HepG2 (cell line): Measurements from ENCODE around the gene SAMD4B. TPM values are rescaled to one million over a fixed set of nuclear protein-coding genes. Genes with fewer than 3 reads are reported as not detected.

Experiments
- CEBPB ChIP-seq: IDR thresholded peaks from 2 replicates; pipeline ENCODE4 v1.6.1; 2011; ENCODE audit warnings: low read depth, low read length, improper control_type of control experiment, borderline replicate concordance
- E2F1 ChIP-seq: sonication (generic); formaldehyde crosslinking; IDR thresholded peaks from 2 replicates; pipeline ENCODE4 v1.5.0; 2020; ENCODE audit warnings: missing genetic modification reagents
- GABPB1 ChIP-seq: IDR thresholded peaks from 2 replicates; pipeline ENCODE4 v1.6.1; 2016; ENCODE audit warnings: mild to moderate bottlenecking, missing genetic modification reagents, moderate library complexity, missing compliant biosample characterization
- HNRNPUL1 ChIP-seq: fragments of 200-400 bp; formaldehyde crosslinking; IDR thresholded peaks from 2 replicates; pipeline ENCODE4 v1.6.1; 2017; ENCODE audit warnings: low read depth, mild to moderate bottlenecking, low read length, moderate library complexity
- MTA3 ChIP-seq: sonication (generic); formaldehyde crosslinking; IDR thresholded peaks from 2 replicates; pipeline ENCODE4 v1.4.0; 2020; ENCODE audit warnings: missing genetic modification reagents
- POGZ ChIP-seq: sonication (generic); formaldehyde crosslinking; IDR thresholded peaks from 2 replicates; pipeline ENCODE4 v1.4.0; 2020; ENCODE audit warnings: mild to moderate bottlenecking, missing genetic modification reagents
- SIX1 ChIP-seq: sonication (generic); formaldehyde crosslinking; IDR thresholded peaks from 2 replicates; pipeline ENCODE4 v1.4.0; 2020; ENCODE audit warnings: missing genetic modification reagents, borderline replicate concordance
- ZBTB14 ChIP-seq: sonication (generic); formaldehyde crosslinking; IDR thresholded peaks from 2 replicates; pipeline ENCODE4 v1.4.0; 2020; ENCODE audit warnings: missing genetic modification reagents
- ZBTB38 ChIP-seq: sonication (generic); formaldehyde crosslinking; IDR thresholded peaks from 2 replicates; pipeline ENCODE4 v1.5.1; 2020; ENCODE audit warnings: mild to moderate bottlenecking, missing genetic modification reagents
- ZNF407 ChIP-seq: sonication (generic); formaldehyde crosslinking; IDR thresholded peaks from one replicate; pipeline ENCODE4 v1.5.1; 2020; ENCODE audit warnings: mild to moderate bottlenecking, missing genetic modification reagents; ENCODE audit errors: not compliant biosample characterization
- ZNF556 ChIP-seq: sonication (generic); formaldehyde crosslinking; IDR thresholded peaks from 2 replicates; pipeline ENCODE4 v1.4.0; 2020; ENCODE audit warnings: mild to moderate bottlenecking, missing genetic modification reagents, borderline replicate concordance
- ZNF605 ChIP-seq: sonication (generic); formaldehyde crosslinking; IDR thresholded peaks from 2 replicates; pipeline ENCODE4 v1.8.0; 2022; ENCODE audit warnings: mild to moderate bottlenecking, missing genetic modification reagents
- ZNF850 ChIP-seq: sonication (generic); formaldehyde crosslinking; conservative IDR thresholded peaks from 2 replicates; pipeline ENCODE4 v1.9.0; 2021; ENCODE audit warnings: mild to moderate bottlenecking, missing genetic modification reagents
- polyA plus RNA-seq, 8 experiments: library from polyadenylated mRNA; depleted of rRNA in 3 of 8; stranded (reverse) in 7 of 8; unstranded in 1 of 8; fragments of >200 nt; fragmentation: Illumina TruSeq in 4 of 8; extraction: Trizol in 4 of 8; gene quantifications; 2 replicates each; pipeline versions ENCODE4 v1.2.1 to v1.2.3, GENCODE V29; 2011 to 2016; ENCODE audit warnings: low read depth in 4 of 8, missing spikeins in 1 of 8, mixed read lengths in 1 of 8; ENCODE audit not compliant: insufficient read depth in 1 of 8
- total RNA-seq, 5 experiments: library from RNA; depleted of rRNA; stranded (reverse); fragments of >200 nt; fragmentation: Illumina TruSeq; extraction: Trizol; gene quantifications; 2 replicates each; pipeline ENCODE4 v1.2.3, GENCODE V29; 2016; ENCODE audit warnings: low read depth in 1 of 5
- TF ChIP-seq, protein P1 (sequence below): sonication (generic); formaldehyde crosslinking; IDR thresholded peaks from 2 replicates; pipeline ENCODE4 v1.4.0; 2020; ENCODE audit warnings: missing genetic modification reagents, borderline replicate concordance
- TF ChIP-seq, protein P2 (sequence below): IDR thresholded peaks from 2 replicates; pipeline ENCODE4 v1.6.1; 2018; ENCODE audit warnings: missing genetic modification reagents, mild to moderate bottlenecking, missing compliant biosample characterization

The SAMD4B gene
- total and polyA plus RNA-seq, 2 of the 13 experiments (the other 11 are each of a cell fraction or from before 2014, with no cell fraction given): 26.0 to 31.8 TPM

DNA sequence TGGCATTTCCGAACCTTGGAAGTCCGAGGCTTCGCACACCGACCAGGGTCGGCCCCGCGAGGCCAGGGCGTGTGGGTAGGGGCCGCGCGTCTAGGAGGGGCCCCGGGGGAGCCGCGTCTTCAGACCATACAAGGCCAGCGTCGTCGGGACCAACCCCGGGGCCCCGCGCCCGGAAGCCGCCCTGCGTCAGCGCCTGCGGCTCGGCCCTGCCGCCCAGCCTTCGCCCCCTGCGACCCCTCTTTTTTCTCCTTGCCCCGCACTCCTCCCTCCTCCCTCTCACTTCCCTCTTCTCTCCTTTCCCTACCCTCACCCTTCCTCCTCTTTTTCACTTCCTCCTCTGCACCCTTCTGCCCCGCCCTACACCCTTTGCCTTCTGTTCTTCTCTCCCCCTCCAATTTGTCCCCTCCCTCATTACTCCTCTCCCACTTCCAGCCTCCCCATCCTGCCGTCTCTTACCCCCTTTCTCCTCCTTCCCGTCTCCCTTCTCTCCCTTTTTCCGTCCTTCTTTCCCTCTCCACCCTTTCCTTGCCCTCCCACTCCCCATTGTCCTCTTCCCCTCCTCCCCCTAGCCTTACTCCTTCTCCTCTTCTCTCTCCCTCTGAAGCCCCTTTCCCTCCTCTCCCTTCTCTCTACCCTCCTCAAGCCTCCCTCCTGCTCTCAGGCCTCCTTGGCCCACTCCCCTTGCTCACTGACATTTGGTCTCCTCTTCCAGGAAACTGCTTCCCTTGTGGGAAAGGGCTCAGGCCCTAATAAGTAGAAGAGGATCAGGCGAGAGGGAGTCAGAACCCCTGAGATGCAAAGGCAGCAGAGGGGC, 68.0 kb downstream of the SAMD4B start (continued):
- TF ChIP-seq ZNF407 (CRISPR knock-in tag): no peak
- no peak for TF ChIP-seq HNRNPUL1
- no peak for TF ChIP-seq SIX1 (CRISPR knock-in tag)
- no peak for TF ChIP-seq ZNF850
- TF ChIP-seq MTA3 (CRISPR knock-in tag): no peak
- TF ChIP-seq, protein P1, sequence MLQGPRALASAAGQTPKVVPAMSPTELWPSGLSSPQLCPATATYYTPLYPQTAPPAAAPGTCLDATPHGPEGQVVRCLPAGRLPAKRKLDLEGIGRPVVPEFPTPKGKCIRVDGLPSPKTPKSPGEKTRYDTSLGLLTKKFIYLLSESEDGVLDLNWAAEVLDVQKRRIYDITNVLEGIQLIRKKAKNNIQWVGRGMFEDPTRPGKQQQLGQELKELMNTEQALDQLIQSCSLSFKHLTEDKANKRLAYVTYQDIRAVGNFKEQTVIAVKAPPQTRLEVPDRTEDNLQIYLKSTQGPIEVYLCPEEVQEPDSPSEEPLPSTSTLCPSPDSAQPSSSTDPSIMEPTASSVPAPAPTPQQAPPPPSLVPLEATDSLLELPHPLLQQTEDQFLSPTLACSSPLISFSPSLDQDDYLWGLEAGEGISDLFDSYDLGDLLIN (CRISPR knock-in tag): no peak
- no peak for TF ChIP-seq ZNF605 (CRISPR knock-in tag)
- TF ChIP-seq POGZ (CRISPR knock-in tag): 0 out of 2 replicates have a peak, but pooled peaks have one; percentile 7
- no peak for TF ChIP-seq ZBTB38
- TF ChIP-seq CEBPB: no peak
- TF ChIP-seq, protein P2, sequence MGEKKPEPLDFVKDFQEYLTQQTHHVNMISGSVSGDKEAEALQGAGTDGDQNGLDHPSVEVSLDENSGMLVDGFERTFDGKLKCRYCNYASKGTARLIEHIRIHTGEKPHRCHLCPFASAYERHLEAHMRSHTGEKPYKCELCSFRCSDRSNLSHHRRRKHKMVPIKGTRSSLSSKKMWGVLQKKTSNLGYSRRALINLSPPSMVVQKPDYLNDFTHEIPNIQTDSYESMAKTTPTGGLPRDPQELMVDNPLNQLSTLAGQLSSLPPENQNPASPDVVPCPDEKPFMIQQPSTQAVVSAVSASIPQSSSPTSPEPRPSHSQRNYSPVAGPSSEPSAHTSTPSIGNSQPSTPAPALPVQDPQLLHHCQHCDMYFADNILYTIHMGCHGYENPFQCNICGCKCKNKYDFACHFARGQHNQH (CRISPR knock-in tag): peak; percentile 12; the same call in 1 of the 2 replicates
- 0 out of 2 replicates have a peak, but pooled peaks have one; percentile 52 for TF ChIP-seq ZNF556 (CRISPR knock-in tag)
- TF ChIP-seq ZBTB14 (CRISPR knock-in tag): no peak; the same call in 1 of the 2 replicates
- TF ChIP-seq E2F1: no peak
- TF ChIP-seq GABPB1: peak; percentile 70; the same call in 1 of the 2 replicates
